CD1c-positive myeloid dendritic cell (primary cell): ENCODE measurements around the gene CCDC134.
A peak's percentile ranks its signal among the peaks of the same experiment; 100 is the strongest.
"Not testable (repeated sequence)": the region's sequence is repeated elsewhere in the genome, so short reads cannot be mapped to it uniquely, and the experiment has no call there.

ENCODE experiments used
- DNase-seq: peaks from one replicate; pipeline ENCODE4 v3.0.0-alpha.2; 2016; ENCODE audit errors: extremely low spot score

CCDC134 gene

GRCh38 chr22:41842996-41843970 is 42.8 kb downstream of the CCDC134 start:
- no peak for DNase-seq

GRCh38 chr22:41844036-41844435 is 43.6 kb downstream of the CCDC134 start:
- DNase-seq, result no peak

- DNase-seq, result no peak
These were observed 44.0 kb downstream of the CCDC134 start for GRCh38 chr22:41844513-41844912.

GRCh38 chr22:41845380-41846267 is 45.1 kb downstream of the CCDC134 start:
- no peak for DNase-seq

- no peak for DNase-seq
These were observed 45.9 kb downstream of the CCDC134 start for GRCh38 chr22:41846268-41846987.

GRCh38 chr22:41847300-41847699 is 46.8 kb downstream of the CCDC134 start:
- no peak for DNase-seq

- DNase-seq, result peak; percentile 80
These were observed 48.0 kb downstream of the CCDC134 start for GRCh38 chr22:41848468-41848867.

- DNase-seq, result no peak
These were observed 56.0 kb downstream of the CCDC134 start for GRCh38 chr22:41856469-41856868.

GRCh38 chr22:41857155-41857859 is 56.8 kb downstream of the CCDC134 start:
- peak; percentile 71 for DNase-seq

GRCh38 chr22:41857860-41858199 is 57.4 kb downstream of the CCDC134 start:
- DNase-seq, result no peak

GRCh38 chr22:41862160-41862529 is 61.7 kb downstream of the CCDC134 start:
- peak; percentile 38 for DNase-seq

GRCh38 chr22:41862530-41863266 is 62.2 kb downstream of the CCDC134 start:
- DNase-seq, result no peak

- no peak for DNase-seq
These were observed 63.0 kb downstream of the CCDC134 start for GRCh38 chr22:41863472-41863871.

- DNase-seq, result no peak
These were observed 68.1 kb downstream of the CCDC134 start for GRCh38 chr22:41868556-41868955.

- DNase-seq, result not testable (repeated sequence)
These were observed 69.6 kb downstream of the CCDC134 start for GRCh38 chr22:41870081-41870480.

- DNase-seq, result no peak
These were observed 70.3 kb downstream of the CCDC134 start for GRCh38 chr22:41870786-41871185.

GRCh38 chr22:41873391-41873790 is 72.9 kb downstream of the CCDC134 start:
- DNase-seq, result peak; percentile 5

GRCh38 chr22:41874090-41874489 is 73.6 kb downstream of the CCDC134 start:
- no peak for DNase-seq

GRCh38 chr22:41875531-41876270 is 75.2 kb downstream of the CCDC134 start:
- DNase-seq, result no peak
